Transverse colon (tissue), 4 donors: ENCODE data around the gene F7.

Source experiments
- CTCF ChIP-seq, 5 experiments: fragments of 200-600 bp in 3 of 5; fragments of 450-650 bp in 2 of 5; sonication (generic) in 3 of 5; IDR thresholded peaks; 1 replicate in 2 of 5; 2 replicates in 3 of 5; pipeline ENCODE4 v1.5.1; 2016 to 2017; ENCODE audit warnings: antibody characterized with exemption in 5 of 5, inconsistent platforms in 3 of 5, mild to moderate bottlenecking in 2 of 5, moderate library complexity in 1 of 5
- EP300 ChIP-seq: sonication (generic); formaldehyde crosslinking; IDR thresholded peaks from one replicate; pipeline ENCODE4 v1.6.1; 2017; ENCODE audit warnings: antibody characterized with exemption, low read depth
- POLR2A ChIP-seq: fragments of 450-650 bp; IDR thresholded peaks from one replicate; pipeline ENCODE4 v1.6.1; 2016; ENCODE audit warnings: antibody characterized with exemption, mild to moderate bottlenecking, moderate library complexity
- POLR2AphosphoS5 ChIP-seq, 3 donors: sonication (generic); formaldehyde crosslinking; IDR thresholded peaks; one replicate each; pipeline ENCODE4 v1.6.1; 2016; ENCODE audit warnings: antibody characterized with exemption in 3 of 3

GRCh38 chr13:113148407-113148806 lies 42.8 kb downstream of the F7 start:
- TF ChIP-seq EP300 (no peak), CTCF (IDR thresholded peaks at IDR 0.05) (no peak), POLR2A (no peak), POLR2AphosphoS5 (IDR thresholded peaks at IDR 0.05) (no peak)
